Adrenal gland (tissue), 5 donors: ENCODE measurements around the gene KCTD13.

ENCODE experiments used
- POLR2A ChIP-seq, 2 donors: fragments of 450-650 bp; IDR thresholded peaks; one replicate each; pipeline ENCODE4 v1.6.1; 2017; ENCODE audit warnings: antibody characterized with exemption in 2 of 2, mild to moderate bottlenecking in 2 of 2, moderate library complexity in 1 of 2
- TF ChIP-seq, protein P1 (sequence below), 6 experiments: fragments of 450-650 bp in 4 of 6; fragments of 200-600 bp in 2 of 6; sonication (generic) in 1 of 6; IDR thresholded peaks; 1 replicate in 5 of 6; 2 replicates in 1 of 6; pipeline versions ENCODE4 v1.5.1 to v1.8.0; 2016 to 2021; ENCODE audit warnings: antibody characterized with exemption in 6 of 6, mild to moderate bottlenecking in 2 of 6, moderate library complexity in 1 of 6
- donor health status: DM: no; HTN: no; CAD: no.

DNA sequence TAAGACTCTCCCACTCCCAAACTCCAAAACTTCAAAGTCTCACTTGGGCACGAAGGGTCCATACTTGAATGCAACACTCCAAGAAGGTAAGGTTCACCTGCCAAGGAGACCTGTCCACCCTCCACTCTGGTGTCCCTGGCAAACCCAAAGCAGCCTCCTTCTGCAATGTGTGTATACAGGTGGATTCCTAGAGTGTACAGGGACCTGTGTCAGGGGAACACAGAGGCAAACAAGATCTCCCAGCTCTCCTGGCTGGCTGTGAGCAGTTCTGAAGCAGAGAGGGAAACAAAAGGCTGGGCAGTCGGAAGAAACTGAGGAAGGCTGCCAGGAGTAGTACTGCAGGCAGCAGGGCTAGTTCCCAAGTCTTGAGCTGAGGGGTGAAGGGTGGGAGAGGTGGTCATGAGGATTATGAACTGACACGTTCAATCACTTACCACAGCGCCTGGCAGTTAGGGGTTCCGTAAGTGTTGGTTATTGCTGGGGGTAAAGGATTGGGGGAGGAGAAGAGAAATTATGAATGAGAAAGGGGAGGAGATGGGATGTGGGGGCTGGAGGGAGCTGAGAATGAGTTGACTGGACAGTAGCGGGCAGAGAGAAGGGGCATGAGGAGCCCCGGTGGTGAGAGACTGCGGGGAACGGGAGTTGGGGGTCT lies 795 bp downstream of the KCTD13 start:
- TF ChIP-seq, protein P1, sequence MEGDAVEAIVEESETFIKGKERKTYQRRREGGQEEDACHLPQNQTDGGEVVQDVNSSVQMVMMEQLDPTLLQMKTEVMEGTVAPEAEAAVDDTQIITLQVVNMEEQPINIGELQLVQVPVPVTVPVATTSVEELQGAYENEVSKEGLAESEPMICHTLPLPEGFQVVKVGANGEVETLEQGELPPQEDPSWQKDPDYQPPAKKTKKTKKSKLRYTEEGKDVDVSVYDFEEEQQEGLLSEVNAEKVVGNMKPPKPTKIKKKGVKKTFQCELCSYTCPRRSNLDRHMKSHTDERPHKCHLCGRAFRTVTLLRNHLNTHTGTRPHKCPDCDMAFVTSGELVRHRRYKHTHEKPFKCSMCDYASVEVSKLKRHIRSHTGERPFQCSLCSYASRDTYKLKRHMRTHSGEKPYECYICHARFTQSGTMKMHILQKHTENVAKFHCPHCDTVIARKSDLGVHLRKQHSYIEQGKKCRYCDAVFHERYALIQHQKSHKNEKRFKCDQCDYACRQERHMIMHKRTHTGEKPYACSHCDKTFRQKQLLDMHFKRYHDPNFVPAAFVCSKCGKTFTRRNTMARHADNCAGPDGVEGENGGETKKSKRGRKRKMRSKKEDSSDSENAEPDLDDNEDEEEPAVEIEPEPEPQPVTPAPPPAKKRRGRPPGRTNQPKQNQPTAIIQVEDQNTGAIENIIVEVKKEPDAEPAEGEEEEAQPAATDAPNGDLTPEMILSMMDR (IDR thresholded peaks at IDR 0.05) = no peak
- no peak for TF ChIP-seq POLR2A (IDR thresholded peaks at IDR 0.05)
